Measurements from ENCODE around the gene ACTMAP. TPM values are rescaled to one million over a fixed set of nuclear protein-coding genes. Genes with fewer than 3 reads are reported as not detected.

The ACTMAP gene
- total RNA-seq, 1 experiment from 2014 or later: 27.7 TPM

DNA sequence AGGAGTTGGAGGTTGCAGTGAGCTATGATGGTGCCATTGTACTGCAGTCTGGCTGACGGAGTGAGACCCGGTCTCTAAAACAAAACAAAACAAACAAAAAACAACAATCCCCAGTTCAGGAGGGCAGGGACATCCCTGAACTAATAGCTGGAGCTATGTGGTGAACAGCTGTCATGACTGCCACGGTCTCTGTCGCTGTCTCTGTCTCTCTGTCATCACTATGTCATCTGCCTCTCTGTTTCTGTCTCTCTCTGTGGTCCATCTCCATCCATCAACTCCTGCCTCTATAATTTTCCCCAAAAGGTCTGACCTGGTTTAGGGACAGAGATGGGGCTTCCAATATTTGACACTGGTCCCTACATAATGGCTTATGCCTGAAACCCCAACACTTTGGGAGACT, 26.0 kb downstream of the ACTMAP start:
- Histone ChIP-seq H4K91ac (ENCODE audit: insufficient read length, low read depth, low read length) (no peak overlapping the region), H2AK5ac (ENCODE audit: insufficient read length, low read length) (no peak overlapping the region), H2BK120ac (ENCODE audit: low read depth, low read length, poor library complexity, severe bottlenecking) (no peak overlapping the region), H3K27ac (ENCODE audit: insufficient read length, low read depth, low read length) (no peak overlapping the region), H3K27me3 (ENCODE audit: insufficient read depth, low read length) (no peaks in the 10 kb centered on the region), H3K23me2 (ENCODE audit: insufficient read length, low read depth, low read length, poor library complexity, severe bottlenecking) (no peaks in the 10 kb centered on the region), H3K14ac (ENCODE audit: insufficient read depth, low read length) (no peak overlapping the region), H3K9ac (ENCODE audit: extremely low read depth, insufficient read length, low read length) (no peak overlapping the region), H3K18ac (ENCODE audit: insufficient read length, low read depth, low read length) (no peak overlapping the region), H3K79me1 (ENCODE audit: insufficient read depth, low read depth, low read length, poor library complexity, severe bottlenecking) (no peaks in the 10 kb centered on the region), H3K23ac (ENCODE audit: insufficient read length, low read depth, low read length) (no peak overlapping the region), H3K4me2 (ENCODE audit: insufficient read depth, insufficient read length, low read length) (no peak overlapping the region), H3T11ph (ENCODE audit: low read length) (no peak overlapping the region), H2BK5ac (ENCODE audit: insufficient read length, low read length) (no peak overlapping the region), H3K56ac (ENCODE audit: insufficient read length, low read depth, low read length) (no peak overlapping the region), H2BK15ac (ENCODE audit: low read depth, low read length) (no peak overlapping the region), H2BK20ac (ENCODE audit: low read depth, low read length, poor library complexity, severe bottlenecking) (no peak overlapping the region), H4K8ac (replicated peaks; ENCODE audit: insufficient read length, low read depth, low read length) (no peak overlapping the region), H2AFZ (ENCODE audit: low read length) (no peak overlapping the region), H3K79me2 (ENCODE audit: insufficient read depth, low read length) (peaks cover 2% of the 10 kb centered on the region; the same call in 1 of the 2 replicates), H4K5ac (ENCODE audit: insufficient read length, low read depth, low read length) (no peak overlapping the region), H3K9me3 (ENCODE audit: control insufficient read depth, low read depth, low read length) (no peaks in the 10 kb centered on the region), H3K4me1 (ENCODE audit: insufficient read depth, low read length) (no peaks in the 10 kb centered on the region), H4K20me1 (ENCODE audit: control insufficient read depth, insufficient read depth, insufficient read length) (no peaks in the 10 kb centered on the region), H2BK12ac (ENCODE audit: insufficient read length, low read depth, low read length) (no peak overlapping the region), H3K4ac (ENCODE audit: low read depth, low read length) (no peak overlapping the region)
- WGBS (ENCODE audit: extremely low coverage, insufficient read length, low lambda C conversion rate): no CpG with 5 or more reads among the region's 4 CpGs
- peaks cover 0 to 3% of the 10 kb centered on the region in 2 experiments; a peak in 2 of 5 replicates for H3K9me3 Mint-ChIP-seq
- peaks cover 4 to 12% of the 10 kb centered on the region in 2 experiments for H3K4me1 Mint-ChIP-seq
- H3K27me3 Mint-ChIP-seq (ENCODE audit: low read depth): no peaks in the 10 kb centered on the region
- no peak for DNase-seq
- H3K36me3 Mint-ChIP-seq (ENCODE audit: insufficient read depth in 1 of 3, low read depth in 3 of 3): peaks cover 14 to 59% (median 30%) of the 10 kb centered on the region in 3 experiments; a peak in 6 of 7 replicates
- no peak overlapping the region for H3K27ac Mint-ChIP-seq
- TF ChIP-seq, protein P1, sequence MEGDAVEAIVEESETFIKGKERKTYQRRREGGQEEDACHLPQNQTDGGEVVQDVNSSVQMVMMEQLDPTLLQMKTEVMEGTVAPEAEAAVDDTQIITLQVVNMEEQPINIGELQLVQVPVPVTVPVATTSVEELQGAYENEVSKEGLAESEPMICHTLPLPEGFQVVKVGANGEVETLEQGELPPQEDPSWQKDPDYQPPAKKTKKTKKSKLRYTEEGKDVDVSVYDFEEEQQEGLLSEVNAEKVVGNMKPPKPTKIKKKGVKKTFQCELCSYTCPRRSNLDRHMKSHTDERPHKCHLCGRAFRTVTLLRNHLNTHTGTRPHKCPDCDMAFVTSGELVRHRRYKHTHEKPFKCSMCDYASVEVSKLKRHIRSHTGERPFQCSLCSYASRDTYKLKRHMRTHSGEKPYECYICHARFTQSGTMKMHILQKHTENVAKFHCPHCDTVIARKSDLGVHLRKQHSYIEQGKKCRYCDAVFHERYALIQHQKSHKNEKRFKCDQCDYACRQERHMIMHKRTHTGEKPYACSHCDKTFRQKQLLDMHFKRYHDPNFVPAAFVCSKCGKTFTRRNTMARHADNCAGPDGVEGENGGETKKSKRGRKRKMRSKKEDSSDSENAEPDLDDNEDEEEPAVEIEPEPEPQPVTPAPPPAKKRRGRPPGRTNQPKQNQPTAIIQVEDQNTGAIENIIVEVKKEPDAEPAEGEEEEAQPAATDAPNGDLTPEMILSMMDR (conservative IDR thresholded peaks at IDR 0.05): no peak
- no peak overlapping the region for H3K4me3 Mint-ChIP-seq

Data from H9 (cell line).